Eye (tissue), 1 donor: ENCODE measurements around the gene POMT1.
"Not testable (repeated sequence)": the region's sequence is repeated elsewhere in the genome, so short reads cannot be mapped to it uniquely, and the experiment has no call there.

Experiments used
- DNase-seq: peaks from one replicate; pipeline ENCODE4 v3.0.0-alpha.2; 2015

POMT1 gene, protein sequence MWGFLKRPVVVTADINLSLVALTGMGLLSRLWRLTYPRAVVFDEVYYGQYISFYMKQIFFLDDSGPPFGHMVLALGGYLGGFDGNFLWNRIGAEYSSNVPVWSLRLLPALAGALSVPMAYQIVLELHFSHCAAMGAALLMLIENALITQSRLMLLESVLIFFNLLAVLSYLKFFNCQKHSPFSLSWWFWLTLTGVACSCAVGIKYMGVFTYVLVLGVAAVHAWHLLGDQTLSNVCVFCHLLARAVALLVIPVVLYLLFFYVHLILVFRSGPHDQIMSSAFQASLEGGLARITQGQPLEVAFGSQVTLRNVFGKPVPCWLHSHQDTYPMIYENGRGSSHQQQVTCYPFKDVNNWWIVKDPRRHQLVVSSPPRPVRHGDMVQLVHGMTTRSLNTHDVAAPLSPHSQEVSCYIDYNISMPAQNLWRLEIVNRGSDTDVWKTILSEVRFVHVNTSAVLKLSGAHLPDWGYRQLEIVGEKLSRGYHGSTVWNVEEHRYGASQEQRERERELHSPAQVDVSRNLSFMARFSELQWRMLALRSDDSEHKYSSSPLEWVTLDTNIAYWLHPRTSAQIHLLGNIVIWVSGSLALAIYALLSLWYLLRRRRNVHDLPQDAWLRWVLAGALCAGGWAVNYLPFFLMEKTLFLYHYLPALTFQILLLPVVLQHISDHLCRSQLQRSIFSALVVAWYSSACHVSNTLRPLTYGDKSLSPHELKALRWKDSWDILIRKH

GRCh38 chr9:131502781-131503625 lies at the start of gene POMT1:
TSS of gene POMT1 (plus strand) at chr9:131502918. CDS start at chr9:131504219, 1,301 bp downstream.
- peak; percentile 95 for DNase-seq

DNA sequence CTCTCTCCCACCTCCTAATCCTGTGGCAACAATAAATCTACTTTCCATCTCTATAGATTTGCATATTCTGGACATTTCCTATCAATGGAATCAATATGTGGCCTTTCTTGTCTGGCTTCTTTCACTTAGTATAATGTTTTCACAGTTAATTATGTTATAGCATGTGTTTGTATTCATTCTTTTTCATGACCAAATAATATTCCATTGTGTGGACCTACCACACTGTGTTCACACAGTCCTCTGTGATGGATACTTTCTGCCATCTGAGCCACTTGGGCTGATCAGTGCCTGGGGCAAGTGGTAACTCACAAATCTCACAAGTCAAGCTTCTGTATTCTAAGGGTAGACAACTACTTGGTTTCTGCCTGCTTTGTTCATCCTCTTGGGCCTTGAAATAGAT lies 48.7 kb upstream of the POMT1 start:
- no peak for DNase-seq

GRCh38 chr9:131455655-131456054 lies 47.1 kb upstream of the POMT1 start:
- not testable (repeated sequence) for DNase-seq

DNA sequence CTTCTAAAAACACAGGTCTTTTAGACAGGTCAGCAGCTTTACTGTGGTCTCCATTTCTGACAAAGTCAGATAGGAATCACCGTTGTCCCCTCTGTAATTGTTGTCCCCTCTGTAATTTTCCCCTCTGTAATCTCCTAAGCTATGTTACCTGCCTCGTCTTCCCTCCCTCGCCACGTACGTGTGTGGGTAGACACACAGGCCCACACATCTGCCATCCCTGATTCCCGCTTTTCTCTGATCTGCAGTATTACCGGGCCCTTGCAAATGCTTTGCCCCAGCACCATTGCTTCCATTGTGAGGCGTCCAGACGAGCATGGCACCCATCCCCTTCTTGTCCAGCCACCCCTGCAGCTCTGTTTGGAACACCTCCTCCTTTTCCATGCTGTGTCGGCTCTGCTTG lies 45.0 kb upstream of the POMT1 start:
- DNase-seq, result no peak

GRCh38 chr9:131459056-131459455 lies 43.7 kb upstream of the POMT1 start:
- no peak for DNase-seq

GRCh38 chr9:131461166-131461565 lies 41.6 kb upstream of the POMT1 start:
- DNase-seq, result no peak

- DNase-seq, result no peak
These were observed 38.2 kb upstream of the POMT1 start for GRCh38 chr9:131464354-131465000.

DNA sequence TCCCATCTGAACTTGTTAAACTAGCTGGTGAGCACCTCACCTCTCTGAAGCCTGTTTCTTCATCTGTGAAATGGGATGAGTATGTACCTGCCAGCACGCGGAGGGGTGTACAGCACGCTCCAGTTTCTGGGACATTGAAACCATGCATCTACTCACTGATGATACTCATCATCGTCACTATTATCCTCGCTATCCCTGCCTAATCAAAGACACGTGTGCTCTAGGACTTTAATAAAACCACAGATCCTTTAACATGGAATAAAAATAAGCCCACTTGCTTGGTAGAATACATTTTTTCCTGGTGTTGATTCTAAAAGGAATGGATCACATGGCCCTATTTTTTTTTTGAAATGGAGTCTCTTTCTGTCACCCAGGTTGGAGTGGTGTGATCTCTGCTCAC lies 37.3 kb upstream of the POMT1 start:
- no peak for DNase-seq

DNA sequence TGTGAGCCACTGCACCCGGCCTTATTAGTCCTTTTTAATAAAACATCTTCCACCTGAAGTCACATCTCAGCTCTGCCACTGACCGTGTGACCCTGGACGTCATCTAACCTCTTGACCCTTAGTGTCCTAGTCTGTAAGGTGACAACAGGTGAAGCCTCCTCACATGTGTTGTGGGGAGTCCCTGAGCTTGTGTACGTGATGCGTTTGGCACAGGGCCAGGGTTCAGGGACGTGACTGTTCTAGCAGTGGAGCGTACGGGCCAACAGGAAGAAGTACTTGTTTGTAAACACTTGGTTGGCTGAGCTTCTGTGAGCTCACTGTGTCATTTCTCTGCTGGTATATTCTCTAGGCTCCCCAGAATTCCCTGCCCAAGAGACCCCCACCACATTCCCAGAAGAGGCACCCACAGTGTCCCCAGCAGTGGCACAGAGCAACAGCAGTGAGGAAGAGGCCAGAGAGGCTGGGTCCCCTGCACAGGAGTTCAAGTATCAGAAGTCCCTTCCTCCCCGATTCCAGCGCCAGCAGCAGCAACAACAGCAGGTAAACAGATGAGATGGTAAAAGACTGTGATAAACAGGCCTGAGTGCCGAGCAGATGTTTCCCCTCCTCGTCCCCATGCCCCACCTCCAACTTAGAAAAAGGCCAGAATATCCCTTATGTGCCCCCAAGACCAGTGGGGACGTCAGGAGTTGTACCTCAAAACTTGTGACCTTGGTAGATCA lies 35.3 kb upstream of the POMT1 start:
- DNase-seq, result no peak

DNA sequence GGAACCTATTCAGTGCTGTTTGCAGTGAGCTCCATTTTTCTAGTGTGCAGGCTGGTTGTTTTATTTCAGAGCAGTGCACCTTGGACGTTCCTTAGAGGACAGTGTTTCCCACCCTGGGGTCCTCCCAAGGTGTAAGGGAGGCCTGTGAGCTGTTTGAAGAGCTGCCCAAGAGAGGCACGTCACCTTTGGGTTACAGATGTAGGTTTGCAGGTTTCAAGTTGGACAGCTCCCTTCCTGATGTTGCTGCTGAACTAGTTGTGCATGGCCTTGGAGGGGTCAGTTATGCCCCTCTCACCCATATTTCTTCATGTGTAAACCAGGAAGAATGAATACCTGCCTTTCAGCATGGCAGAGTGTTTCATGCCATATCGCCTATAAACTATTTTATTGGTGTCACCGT lies 34.7 kb upstream of the POMT1 start:
- DNase-seq, result no peak

DNA sequence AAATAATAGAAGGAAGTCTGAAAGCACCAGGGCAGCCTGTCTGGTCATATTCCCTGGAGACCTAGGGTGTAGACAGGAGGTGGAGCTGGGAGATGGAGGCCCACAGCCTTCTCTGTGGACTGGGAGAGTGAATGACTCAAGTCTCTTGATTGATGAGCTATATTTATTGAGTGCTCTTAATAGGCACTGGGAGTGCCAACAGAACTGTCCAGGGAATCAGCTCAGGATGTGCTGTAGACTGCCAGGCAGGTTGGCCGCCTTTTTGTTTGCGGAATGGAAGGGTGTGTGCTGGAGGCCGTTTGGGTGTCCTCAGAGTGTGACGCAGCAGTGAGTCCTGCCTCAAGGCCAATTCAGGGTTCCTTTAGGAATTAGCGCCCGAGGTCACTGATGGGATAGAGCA lies 33.4 kb upstream of the POMT1 start:
- DNase-seq, result no peak

DNA sequence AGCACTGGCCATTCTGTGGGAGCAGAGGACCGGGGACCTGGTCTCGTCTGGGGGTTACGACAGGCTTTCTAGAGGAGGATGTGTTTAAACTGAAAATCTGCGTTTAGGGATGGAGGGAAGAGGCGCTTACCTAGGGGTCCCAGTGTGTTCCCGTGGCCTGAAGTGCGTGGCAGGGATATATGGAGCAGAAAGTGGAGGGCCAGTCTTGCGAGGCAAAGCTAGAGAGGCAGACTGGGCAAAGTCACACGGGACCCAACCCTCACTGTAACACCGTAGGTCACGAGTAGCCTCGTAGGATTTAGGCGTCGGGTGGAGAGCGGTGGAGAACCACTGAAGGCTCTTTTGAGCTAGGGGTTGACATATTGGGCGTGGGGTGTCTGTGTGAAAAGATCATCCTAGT lies 32.8 kb upstream of the POMT1 start:
- DNase-seq, result no peak

DNA sequence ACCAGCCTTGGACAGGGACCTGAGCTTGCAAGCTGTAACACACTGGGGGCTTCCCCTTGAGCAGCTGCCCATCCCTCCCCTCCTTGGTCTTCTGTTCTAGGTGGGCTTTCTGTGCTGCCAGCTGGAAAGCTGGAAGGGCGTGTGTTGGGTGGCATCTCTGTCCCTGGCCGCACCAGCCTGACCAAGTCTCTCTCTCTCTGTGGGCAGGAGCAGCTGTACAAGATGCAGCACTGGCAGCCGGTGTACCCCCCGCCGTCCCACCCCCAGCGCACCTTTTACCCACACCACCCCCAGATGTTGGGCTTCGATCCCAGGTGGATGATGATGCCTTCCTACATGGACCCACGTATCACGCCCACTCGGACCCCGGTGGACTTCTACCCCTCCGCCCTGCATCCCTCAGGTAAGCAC lies 32.1 kb upstream of the POMT1 start:
- no peak for DNase-seq

DNA sequence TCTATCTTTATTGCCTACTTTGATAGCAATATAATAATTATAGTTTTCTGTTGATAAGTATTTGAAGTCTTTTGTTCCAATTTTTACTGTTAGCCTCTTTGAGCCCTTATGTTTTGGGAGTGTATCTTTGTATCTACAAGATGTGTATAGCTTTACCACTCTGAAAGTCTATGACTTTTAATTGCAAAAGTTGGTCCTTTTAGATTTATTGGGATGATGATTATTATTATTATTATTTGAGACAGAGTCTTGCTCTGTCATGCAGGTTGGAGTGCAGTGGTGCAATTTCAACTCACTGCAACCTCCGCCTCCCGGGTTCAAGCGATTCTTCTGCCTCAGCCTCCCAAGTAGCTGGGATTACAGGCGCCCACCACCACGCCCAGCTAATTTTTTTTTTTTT lies 30.6 kb upstream of the POMT1 start:
- DNase-seq, result not testable (repeated sequence)

DNA sequence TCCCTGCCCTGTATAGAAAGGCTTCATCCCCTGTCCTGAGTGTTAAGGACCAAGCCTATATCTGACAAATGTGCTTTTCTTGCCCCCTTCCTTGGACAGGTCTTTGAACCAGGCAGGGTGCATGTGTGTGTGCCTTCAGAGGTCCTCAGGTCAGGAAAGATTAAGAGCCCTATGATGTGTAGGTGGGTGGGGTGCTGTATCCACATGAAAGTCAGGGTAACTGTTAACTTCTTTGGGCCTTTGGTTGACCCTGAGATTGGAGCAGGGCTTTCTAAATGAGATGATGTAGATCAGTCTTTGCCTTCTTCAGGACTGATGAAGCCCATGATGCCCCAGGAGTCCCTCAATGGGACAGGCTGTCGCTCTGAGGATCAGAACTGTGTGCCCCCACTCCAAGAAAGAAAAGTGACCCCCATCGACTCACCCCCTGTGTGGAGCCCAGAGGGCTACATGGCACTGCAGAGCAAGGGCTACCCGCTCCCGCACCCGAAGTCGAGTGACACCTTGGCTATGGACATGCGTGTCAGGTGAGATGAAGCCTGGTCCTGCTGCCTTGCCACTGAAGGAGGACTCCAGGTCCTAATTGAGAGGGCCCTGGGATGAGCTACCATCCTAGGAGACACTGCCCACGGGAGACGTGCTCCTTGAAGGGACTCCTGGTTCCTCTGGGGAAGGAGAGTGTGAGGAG lies 29.4 kb upstream of the POMT1 start:
- DNase-seq, result no peak

DNA sequence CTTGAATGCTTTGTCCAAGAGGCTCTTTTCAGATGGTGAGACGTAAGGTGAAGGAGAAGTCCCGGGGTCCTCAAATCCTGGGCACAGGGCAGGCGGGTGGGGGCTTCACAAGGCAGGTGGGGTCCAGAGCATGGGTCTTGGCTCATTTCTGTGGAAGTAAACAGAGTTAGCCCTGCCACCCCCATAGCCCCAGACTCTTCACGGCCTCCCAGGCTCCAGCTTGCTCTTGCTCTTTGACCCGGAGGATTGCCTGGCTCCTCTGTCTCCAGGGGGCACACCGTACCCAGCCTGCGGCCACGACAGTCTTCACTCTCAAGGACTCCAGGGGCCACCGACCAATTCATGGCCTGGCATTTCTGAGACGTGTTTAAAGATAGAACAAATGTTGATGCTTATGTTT lies 28.8 kb upstream of the POMT1 start:
- no peak for DNase-seq

DNA sequence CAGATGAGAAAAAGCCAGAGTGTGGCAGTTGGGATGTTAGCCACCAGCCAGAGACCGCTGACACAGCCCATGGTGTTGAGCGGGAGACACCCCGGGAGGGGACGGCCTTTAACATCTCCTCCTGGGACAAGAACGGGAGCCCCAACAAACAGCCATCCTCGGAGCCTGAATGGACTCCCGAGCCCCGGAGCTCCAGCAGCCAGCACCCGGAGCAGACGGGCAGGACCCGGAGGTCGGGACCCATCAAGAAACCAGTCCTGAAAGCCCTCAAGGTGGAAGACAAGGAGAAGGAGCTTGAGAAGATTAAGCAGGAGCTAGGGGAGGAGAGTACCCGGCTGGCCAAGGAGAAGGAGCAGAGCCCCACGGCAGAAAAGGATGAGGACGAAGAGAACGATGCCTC lies 28.0 kb upstream of the POMT1 start:
- no peak for DNase-seq

- DNase-seq, result no peak
These were observed 27.4 kb upstream of the POMT1 start for GRCh38 chr9:131475111-131475955.

DNA sequence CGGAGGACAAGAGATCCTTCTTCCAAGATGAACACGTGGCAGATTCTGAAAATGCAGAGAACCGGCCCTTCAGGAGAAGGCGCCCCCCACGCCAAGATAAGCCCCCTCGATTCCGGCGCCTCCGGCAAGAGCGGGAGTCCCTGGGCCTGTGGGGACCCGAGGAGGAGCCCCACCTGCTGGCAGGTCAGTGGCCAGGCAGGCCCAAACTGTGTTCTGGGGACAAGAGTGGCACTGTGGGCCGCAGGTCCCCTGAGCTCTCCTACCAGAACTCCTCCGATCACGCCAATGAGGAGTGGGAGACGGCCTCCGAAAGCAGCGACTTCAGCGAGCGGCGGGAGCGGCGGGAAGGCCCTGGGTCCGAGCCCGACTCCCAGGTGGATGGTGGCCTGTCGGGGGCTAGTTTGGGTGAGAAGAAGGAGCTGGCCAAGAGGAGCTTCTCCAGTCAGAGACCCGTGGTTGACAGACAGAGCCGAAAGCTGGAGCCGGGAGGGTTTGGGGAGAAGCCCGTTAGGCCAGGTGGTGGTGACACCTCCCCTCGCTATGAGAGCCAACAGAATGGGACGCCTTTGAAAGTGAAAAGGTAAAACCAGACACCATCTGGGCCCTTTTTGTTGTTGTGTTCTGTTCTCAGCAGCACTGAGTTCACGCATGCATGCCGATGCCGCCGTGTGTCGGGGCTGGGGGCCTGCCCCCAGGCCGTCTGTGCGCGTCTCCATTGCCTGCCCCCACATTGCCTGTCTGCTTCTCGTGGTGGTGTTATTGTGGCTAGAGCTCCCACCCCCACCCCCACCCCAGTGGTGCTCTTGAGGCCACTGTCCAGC lies 26.6 kb upstream of the POMT1 start:
- no peak for DNase-seq
